Suprapubic skin (tissue), 3 donors: ENCODE data around the gene SRSF2.

ENCODE experiments used
- CTCF ChIP-seq, 2 donors: fragments of 200-600 bp in 1 of 2; fragments of 450-650 bp in 1 of 2; sonication (generic) in 1 of 2; IDR thresholded peaks; one replicate each; pipeline ENCODE4 v1.5.1; 2016 to 2019; ENCODE audit warnings: antibody characterized with exemption in 2 of 2, mild to moderate bottlenecking in 1 of 2, moderate library complexity in 1 of 2
- EP300 ChIP-seq: sonication (generic); formaldehyde crosslinking; IDR thresholded peaks from one replicate; pipeline ENCODE4 v1.6.1; 2017; ENCODE audit warnings: antibody characterized with exemption

GRCh38 chr17:76784926-76785325, 47.8 kb upstream of the SRSF2 start:
- no peak for TF ChIP-seq EP300
- TF ChIP-seq CTCF (IDR thresholded peaks at IDR 0.05) = no peak
